ENCODE results near the gene CREG1.

- no peak for TF ChIP-seq CTCF (IDR thresholded peaks at IDR 0.05)
- TF ChIP-seq MAX (CRISPR knock-in tag; IDR thresholded peaks at IDR 0.05): no peak
- no peak for TF ChIP-seq ELF4 (CRISPR knock-in tag; IDR thresholded peaks at IDR 0.05; ENCODE audit: low read depth)
- no peak for TF ChIP-seq ZNF317 (CRISPR knock-in tag; IDR thresholded peaks at IDR 0.05; ENCODE audit: borderline replicate concordance, low read depth)
- no peak for TF ChIP-seq ZNF512 (CRISPR knock-in tag; IDR thresholded peaks at IDR 0.05; ENCODE audit: borderline replicate concordance)
- no peak for TF ChIP-seq E2F4 (CRISPR knock-in tag; IDR thresholded peaks at IDR 0.05; ENCODE audit: borderline replicate concordance, low read depth)
- TF ChIP-seq SMAD3 (CRISPR knock-in tag; IDR thresholded peaks at IDR 0.05; ENCODE audit: borderline replicate concordance): no peak
- TF ChIP-seq TCF7 (CRISPR knock-in tag; IDR thresholded peaks at IDR 0.05; ENCODE audit: low read depth): no peak
- TF ChIP-seq ESRRA (CRISPR knock-in tag; IDR thresholded peaks at IDR 0.05; ENCODE audit: borderline replicate concordance): no peak
- no peak for TF ChIP-seq KAT7 (CRISPR knock-in tag; IDR thresholded peaks at IDR 0.05; ENCODE audit: borderline replicate concordance)
- no peak for TF ChIP-seq MYBL2 (CRISPR knock-in tag; IDR thresholded peaks at IDR 0.05)
- no peak for TF ChIP-seq NR3C1 (CRISPR knock-in tag; conservative IDR thresholded peaks at IDR 0.05; ENCODE audit: low read depth)
Observed at GRCh38 chr1:167567663-167568062, 14.1 kb upstream of the CREG1 start.
